A549 treated with Hydrocortisone at 1 μM for 4 hours (cell line): Measurements from ENCODE around the gene TF. TPM values are rescaled to one million over a fixed set of nuclear protein-coding genes. Genes with fewer than 3 reads are reported as not detected.

ENCODE experiments used
- total RNA-seq: library from RNA; stranded (reverse); fragments of 200-300 nt; extraction: Qiagen RNA extraction; gene quantifications from 5 replicates; pipeline ENCODE4 v1.2.3, GENCODE V29; 2022

Gene TF
- total RNA-seq: 0.91 to 2.4 TPM (median 1.4 TPM) in 5 replicates

GRCh38 chr3:133745981-133746711, at the start of gene TF:
TF (plus strand) TSS chr3:133746393; CDS start chr3:133746441, 48 bp downstream.

DNA sequence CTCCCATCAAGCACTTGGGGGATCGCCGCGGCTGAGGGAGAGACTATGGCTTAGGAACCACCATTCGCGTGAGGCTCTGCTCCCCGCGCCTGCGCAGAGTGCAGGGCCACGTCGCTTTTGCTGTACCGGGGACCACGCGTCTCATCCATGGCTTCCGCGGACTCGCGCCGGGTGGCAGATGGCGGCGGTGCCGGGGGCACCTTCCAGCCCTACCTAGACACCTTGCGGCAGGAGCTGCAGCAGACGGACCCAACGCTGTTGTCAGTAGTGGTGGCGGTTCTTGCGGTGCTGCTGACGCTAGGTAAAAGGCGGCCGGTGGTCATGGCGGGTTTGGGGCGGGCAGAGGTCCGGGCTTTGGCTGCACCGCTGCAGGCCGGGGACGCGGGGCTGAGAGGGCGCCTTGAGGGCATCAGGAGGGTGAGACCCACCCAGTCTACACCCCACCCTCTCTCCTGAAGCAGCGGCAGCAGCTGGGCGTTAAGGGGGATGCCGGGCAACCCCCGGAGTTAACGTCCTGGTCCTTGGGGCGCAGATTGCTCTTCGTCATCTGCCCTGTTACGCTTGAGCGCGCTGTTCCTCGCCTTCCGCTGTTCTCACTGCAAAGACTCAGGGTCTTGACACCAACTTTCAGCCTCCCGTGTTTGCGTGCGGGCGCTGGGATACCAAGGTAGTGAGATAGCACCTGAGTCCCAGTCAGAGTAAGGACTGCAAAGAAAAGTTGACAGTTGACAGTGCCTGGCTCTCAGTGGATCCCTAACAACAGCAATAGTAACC, 59.7 kb downstream of the TF start, which contains the start of gene SRPRB:
SRPRB (plus strand) TSS at position 114 of the 774 bp plus-strand sequence; CDS start at position 148, 34 bp downstream.

Other genes with a start within 250 kb of the TF start
- 106 to 142 TPM (median 112 TPM) in 5 replicates for gene CDV3, start 172.7 kb upstream of the TF start, total RNA-seq
- 19.3 to 31.8 TPM (median 24.1 TPM) in 5 replicates for gene TOPBP1, start 84.5 kb upstream of the TF start, total RNA-seq
- 48.9 to 73.6 TPM (median 55.3 TPM) in 5 replicates for gene SRPRB, start 59.4 kb downstream of the TF start, total RNA-seq
- 2.0 to 3.6 TPM (median 2.1 TPM) in 5 replicates for gene RAB6B, start 149.5 kb downstream of the TF start, total RNA-seq